DMS53 (cell line): Measurements from ENCODE around the gene OGDH.

Source experiments
- DNase-seq: peaks from one replicate; lab custom pipeline; 2025; lab: John Stamatoyannopoulos, UW

The OGDH gene

GRCh38 chr7:44738876-44739665, 132.6 kb downstream of the OGDH start:
- no peak for DNase-seq

DNA sequence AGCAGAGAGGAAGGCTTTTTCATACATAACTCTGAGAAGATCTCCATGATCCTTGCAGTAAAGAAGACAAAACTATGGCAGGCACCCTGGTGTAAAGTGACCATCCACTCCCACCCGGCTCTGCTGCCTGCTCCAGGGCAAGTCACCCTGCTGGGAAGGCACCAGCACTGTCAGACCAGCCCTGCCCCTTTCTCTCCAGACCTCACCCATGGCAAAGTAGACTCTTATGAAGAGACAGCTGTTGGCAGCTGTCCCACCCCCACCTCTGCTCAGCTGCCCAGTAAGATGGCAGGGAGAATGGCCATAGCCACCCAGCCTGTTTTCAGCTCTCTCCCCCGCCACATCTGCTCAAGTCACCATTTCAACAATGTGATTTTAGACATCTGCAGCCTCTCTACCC, 133.6 kb downstream of the OGDH start:
- no peak for DNase-seq

GRCh38 chr7:44743750-44744149, 137.3 kb downstream of the OGDH start:
- no peak for DNase-seq

DNA sequence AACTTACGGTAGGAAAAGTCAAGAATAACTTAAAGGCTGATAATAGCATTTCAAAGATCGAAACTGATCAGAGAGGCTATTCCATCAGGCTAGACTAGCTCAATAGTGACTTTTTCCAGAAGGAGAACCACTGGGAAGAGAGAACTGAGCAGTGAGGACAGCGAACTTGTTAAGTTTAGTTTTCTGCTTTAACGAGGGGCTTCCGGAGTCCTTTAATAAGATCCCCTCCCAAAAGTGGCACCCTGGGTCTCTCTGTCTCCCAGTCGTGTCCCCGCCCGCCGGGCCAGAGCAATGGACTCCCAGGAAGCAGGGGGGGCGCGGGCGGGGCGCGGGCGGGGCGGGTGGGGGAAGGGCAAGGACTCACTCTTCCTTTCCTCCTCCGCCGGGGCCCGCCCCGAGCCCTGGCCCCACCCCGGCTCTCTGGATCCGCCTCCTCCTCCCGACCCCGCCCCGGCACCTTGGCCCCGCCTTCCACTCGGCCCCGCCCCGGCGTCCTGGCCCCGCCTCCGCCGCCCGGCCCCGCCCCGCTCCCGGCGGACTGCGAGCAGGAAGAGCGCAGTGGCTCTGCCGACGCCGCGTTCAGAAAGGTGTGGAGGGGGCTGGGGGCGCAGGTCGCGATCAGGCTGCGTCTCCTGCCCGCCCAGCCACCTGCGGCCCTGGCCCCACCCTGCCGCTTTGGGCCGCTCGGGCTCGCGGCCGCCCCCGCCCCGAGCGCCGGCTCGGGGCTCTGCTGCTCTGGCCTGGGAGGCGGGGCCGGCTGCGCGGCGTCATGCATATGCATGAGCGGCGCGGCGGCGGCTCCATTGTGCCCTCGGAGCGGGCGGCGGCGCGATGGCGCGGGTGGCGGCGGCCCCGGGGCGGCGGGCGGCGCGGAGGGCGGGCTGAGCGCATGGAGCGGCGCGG, 141.9 kb downstream of the OGDH start, which contains the start of gene ZMIZ2:
Gene ZMIZ2 (plus strand): TSS at position 803 of the 903 bp plus-strand sequence. CDS start 7,403 bp downstream, outside the sequence.
- DNase-seq = peak; percentile 97

DNA sequence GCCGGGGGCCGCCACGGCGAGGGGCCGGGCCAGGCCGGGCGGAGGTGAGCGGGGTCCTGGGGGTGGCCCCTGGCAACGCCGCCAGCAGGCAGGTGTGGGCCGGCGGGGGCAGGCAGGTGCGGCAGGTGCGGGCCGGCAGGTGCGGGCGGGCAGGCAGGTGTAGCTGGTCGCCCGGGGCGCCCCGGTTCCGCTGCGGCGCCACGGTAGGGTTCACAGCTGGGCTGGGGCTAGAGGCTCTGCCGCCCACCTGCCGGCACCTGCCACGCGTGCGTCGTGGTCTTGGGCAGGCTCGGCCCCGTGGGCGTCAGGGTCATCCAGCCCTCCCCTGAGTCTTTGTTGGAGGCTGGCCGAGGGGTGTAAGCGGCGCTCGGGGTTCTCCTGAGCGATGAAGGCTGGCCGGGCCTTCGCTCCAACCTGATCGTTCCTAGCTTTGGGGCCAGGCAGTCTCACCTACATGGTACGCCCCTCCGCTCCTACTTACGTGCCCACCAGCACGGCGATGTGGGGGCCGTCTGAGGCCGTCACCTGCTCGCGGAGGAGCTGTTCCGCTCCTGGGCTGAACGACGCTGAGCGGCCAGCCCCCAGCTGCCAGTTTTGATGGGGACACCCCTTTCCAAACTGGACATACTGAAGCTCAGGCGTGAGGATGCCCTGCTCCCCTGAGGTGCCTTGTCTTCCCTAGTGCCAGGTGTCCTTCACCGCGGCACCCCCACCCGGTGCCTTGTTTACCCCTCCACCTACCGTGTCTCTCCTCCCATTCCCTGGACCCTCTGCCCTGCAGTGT, 142.7 kb downstream of the OGDH start:
- DNase-seq = peak; percentile 86

DNA sequence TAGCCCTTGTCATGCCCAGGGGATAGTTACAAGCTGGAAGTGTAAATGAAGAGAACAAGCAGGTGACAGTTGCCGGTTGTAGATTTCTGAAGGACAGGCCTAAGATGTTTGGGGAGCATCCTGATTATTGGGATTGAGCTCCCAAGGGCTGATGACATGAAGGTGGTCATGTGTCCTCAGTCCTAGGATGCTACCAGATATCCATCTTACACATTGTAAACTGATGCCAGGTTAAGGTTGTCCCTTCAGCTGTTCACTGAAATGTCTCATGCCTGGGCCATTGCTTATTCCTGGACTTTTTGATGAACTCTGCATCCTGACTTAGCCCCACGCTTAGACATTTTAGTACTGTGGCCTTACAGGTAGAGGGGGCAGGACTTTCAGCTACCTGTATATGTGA, 143.6 kb downstream of the OGDH start:
- DNase-seq = no peak

GRCh38 chr7:44750424-44750823, 144.0 kb downstream of the OGDH start:
- DNase-seq = no peak

DNA sequence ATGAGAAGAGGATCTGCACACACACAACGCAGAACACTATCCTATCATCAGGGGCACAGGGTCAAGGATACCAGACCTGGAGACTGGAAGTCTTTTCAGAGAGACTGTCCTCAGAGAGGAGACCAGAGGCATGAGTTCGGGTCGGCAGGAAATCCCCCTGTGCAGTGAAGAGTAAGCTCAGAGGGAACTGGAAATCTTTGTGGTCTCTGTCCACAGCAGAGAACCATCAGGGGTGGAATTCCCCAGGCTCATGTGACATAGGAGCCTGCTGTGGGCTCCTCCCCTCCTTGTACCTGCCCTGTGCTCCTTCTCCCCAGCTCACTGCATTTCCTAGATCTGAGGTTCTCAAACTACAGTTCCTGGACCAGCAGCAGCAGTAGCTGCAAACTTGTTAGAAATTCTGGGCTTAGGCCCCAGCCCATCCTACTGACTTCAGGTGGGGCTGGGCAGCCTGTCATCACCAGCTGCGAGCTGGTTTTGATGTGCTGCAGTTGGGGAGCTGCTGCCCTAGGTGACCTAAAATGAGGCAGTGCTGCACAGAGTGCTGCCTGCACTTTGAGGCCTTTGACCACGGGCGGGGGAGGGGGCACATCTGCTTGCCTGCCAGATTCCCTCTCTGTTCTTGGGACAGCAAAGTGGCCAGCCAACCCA, 144.6 kb downstream of the OGDH start:
- peak; percentile 45 for DNase-seq

DNA sequence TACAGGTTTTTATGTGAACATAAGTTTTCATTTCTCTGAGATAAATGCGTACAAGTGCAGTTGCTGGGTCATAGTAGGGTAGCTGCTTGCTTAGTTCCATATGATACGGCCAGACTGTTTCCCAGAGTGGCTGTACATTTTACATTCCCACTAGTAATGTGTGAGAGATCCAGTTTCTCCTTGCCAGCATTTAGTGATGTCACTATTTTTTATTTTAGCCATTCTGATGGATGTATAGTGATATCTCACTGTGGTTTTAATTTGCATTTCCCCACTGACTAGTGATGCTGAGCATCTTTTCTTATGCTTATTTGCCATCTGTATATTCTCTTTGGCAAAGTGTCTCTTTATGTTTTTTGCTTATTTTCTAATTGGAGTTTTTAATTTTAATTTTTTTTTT, 146.4 kb downstream of the OGDH start:
- DNase-seq = no peak

- no peak for DNase-seq
Measured at GRCh38 chr7:44754802-44755697, 148.6 kb downstream of the OGDH start.

- no peak for DNase-seq
Measured at GRCh38 chr7:44755698-44756627, 149.5 kb downstream of the OGDH start.

GRCh38 chr7:44756904-44757303, 150.5 kb downstream of the OGDH start:
- no peak for DNase-seq

DNA sequence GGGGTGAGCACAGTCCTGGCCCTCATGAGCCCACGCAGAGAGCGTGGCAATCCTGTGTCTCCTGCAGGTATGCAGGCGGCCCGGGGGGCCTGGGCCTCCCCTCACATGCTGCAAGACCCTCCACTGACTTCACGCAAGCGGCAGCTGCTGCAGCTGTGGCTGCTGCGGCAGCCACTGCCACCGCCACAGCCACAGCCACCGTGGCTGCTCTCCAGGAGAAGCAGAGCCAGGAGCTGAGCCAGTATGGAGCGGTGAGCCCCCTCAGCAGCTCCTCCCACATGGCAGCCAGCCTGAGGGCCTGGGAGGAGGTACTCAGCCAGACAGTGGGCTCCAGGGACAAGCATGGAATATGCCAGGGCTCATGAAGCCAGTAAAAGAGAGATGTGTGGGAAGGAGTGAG, 150.9 kb downstream of the OGDH start:
- no peak for DNase-seq

DNA sequence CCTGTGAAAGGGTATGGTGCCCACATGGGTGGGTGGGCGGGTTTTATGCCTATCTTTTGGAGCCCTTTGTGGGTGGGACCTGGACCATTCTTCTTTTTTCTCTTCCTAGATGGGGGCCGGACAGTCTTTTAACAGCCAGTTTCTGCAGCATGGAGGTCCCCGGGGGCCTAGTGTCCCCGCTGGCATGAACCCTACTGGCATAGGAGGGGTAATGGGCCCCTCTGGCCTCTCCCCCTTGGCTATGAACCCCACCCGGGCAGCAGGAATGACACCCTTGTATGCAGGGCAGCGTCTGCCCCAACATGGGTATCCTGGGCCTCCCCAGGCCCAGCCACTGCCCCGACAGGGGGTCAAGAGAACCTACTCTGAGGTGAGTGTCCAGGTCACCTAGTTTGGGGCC, 151.3 kb downstream of the OGDH start:
- DNase-seq = no peak
